GM12878 (cell line): ENCODE measurements around the gene LACTBL1. TPM values are rescaled to one million over a fixed set of nuclear protein-coding genes. Genes with fewer than 3 reads are reported as not detected.
A peak's percentile ranks its signal among the peaks of the same experiment; 100 is the strongest.

ENCODE experiments used
- CEBPZ ChIP-seq: fragments of 150-350 bp; IDR thresholded peaks from 2 replicates; pipeline ENCODE4 v1.6.1; 2016; ENCODE audit warnings: low read depth, low read length
- CHD1 ChIP-seq: IDR thresholded peaks from 2 replicates; pipeline ENCODE4 v1.6.1; 2012; ENCODE audit warnings: low read depth, low read length, improper control_type of control experiment
- CREM ChIP-seq: IDR thresholded peaks from 2 replicates; pipeline ENCODE4 v1.6.1; 2014; ENCODE audit warnings: antibody characterized with exemption, low read depth
- DPF2 ChIP-seq: fragments of 450-650 bp; IDR thresholded peaks from 2 replicates; pipeline ENCODE4 v1.6.1; 2017; ENCODE audit warnings: mild to moderate bottlenecking
- EP300 ChIP-seq, 2 experiments: fragments of 150-350 bp in 1 of 2; IDR thresholded peaks; 2 replicates each; pipeline ENCODE4 v1.6.1; 2011 to 2012; ENCODE audit warnings: low read depth in 2 of 2, low read length in 2 of 2, borderline replicate concordance in 1 of 2, improper control_type of control experiment in 1 of 2, inconsistent platforms in 1 of 2; ENCODE audit not compliant: control insufficient read depth in 1 of 2
- HCFC1 ChIP-seq: fragments of 150-350 bp; IDR thresholded peaks from 2 replicates; pipeline ENCODE4 v1.6.1; 2014; ENCODE audit warnings: low read length
- KDM1A ChIP-seq: fragments of 200-600 bp; sonication (generic); IDR thresholded peaks from 2 replicates; pipeline ENCODE4 v1.6.1; 2016; ENCODE audit warnings: borderline replicate concordance
- LARP7 ChIP-seq: fragments of 450-650 bp; IDR thresholded peaks from 2 replicates; pipeline ENCODE4 v1.6.1; 2017; ENCODE audit warnings: mild to moderate bottlenecking
- MYB ChIP-seq: fragments of 150-350 bp; IDR thresholded peaks from 2 replicates; pipeline ENCODE4 v1.6.1; 2014; ENCODE audit warnings: mild to moderate bottlenecking, low read depth, low read length, borderline replicate concordance
- NFYB ChIP-seq: IDR thresholded peaks from 2 replicates; pipeline ENCODE4 v1.6.1; 2011; ENCODE audit warnings: low read depth, mild to moderate bottlenecking, low read length, improper control_type of control experiment, moderate library complexity; ENCODE audit not compliant: insufficient read depth
- NR2F1 ChIP-seq: fragments of 450-650 bp; conservative IDR thresholded peaks from 2 replicates; pipeline ENCODE4 v1.6.1; 2017; ENCODE audit warnings: mild to moderate bottlenecking
- RELB ChIP-seq: fragments of 450-650 bp; IDR thresholded peaks from 2 replicates; pipeline ENCODE4 v1.6.1; 2017; ENCODE audit warnings: low read depth, mild to moderate bottlenecking, moderate library complexity
- RUNX3 ChIP-seq: IDR thresholded peaks from 2 replicates; pipeline ENCODE4 v1.6.1; 2012; ENCODE audit warnings: low read length, inconsistent platforms
- SMC3 ChIP-seq: IDR thresholded peaks from 2 replicates; pipeline ENCODE4 v1.6.1; 2011; ENCODE audit warnings: low read length, improper control_type of control experiment, borderline replicate concordance
- ZNF274 ChIP-seq: IDR thresholded peaks from one replicate; pipeline ENCODE4 v1.8.0; 2011; ENCODE audit not compliant: insufficient read length, insufficient read depth
- polyA plus RNA-seq, 11 experiments: library from polyadenylated mRNA; depleted of rRNA in 4 of 11; unstranded in 6 of 11; stranded (reverse) in 5 of 11; fragments of >200 nt; fragmentation: Nextera tagmentation in 4 of 11; fragmentation: Illumina TruSeq in 1 of 11; extraction: Ambion mirVana in 4 of 11; extraction: Trizol in 1 of 11; gene quantifications; 1 replicate in 1 of 11; 2 replicates in 10 of 11; pipeline versions ENCODE4 v1.2.1 to v1.2.3, GENCODE V29; 2011 to 2016; ENCODE audit warnings: inconsistent platforms in 2 of 11, missing spikeins in 2 of 11, low read depth in 1 of 11
- total RNA-seq, 4 experiments: library from RNA; depleted of rRNA in 3 of 4; stranded (reverse); fragments of >200 nt in 3 of 4; fragmentation: Illumina TruSeq in 1 of 4; extraction: Trizol in 1 of 4; gene quantifications; 2 replicates each; pipeline versions ENCODE4 v1.2.1 to v1.2.3, GENCODE V29; 2013 to 2021
- TF ChIP-seq, protein P1 (sequence below): IDR thresholded peaks from 2 replicates; pipeline ENCODE4 v1.6.1; 2011; ENCODE audit warnings: mild to moderate bottlenecking, low read depth, low read length, moderate library complexity; ENCODE audit not compliant: insufficient replicate concordance
- TF ChIP-seq, protein P2 (sequence below): fragments of 450-650 bp; formaldehyde crosslinking; IDR thresholded peaks from 2 replicates; pipeline ENCODE4 v1.5.0; 2022; ENCODE audit warnings: mild to moderate bottlenecking, missing genetic modification characterization
- TF ChIP-seq, protein P3 (sequence below): IDR thresholded peaks from 2 replicates; pipeline ENCODE4 v1.6.1; 2012; ENCODE audit warnings: low read depth, low read length, improper control_type of control experiment

Gene LACTBL1
- total and polyA plus RNA-seq, 10 of the 15 experiments (the other 5 are each of a cell fraction or from before 2014, with no cell fraction given), result 0.08 TPM; not detected in 9

- TF ChIP-seq CEBPZ (no peak), RUNX3 (peak; percentile 93), EP300 (IDR thresholded peaks at IDR 0.05; ENCODE audit: borderline replicate concordance in 1 of 2, control insufficient read depth in 1 of 2, low read depth in 2 of 2, low read length in 2 of 2) (peak; percentile 57 to 63; a peak in 3 of 4 replicates), NR2F1 (peak; percentile 64; the same call in 1 of the 2 replicates), LARP7 (peak; percentile 94), RELB (peak; percentile 73), DPF2 (0 out of 2 replicates have a peak, but pooled peaks have one; percentile 71), HCFC1 (peak; percentile 73), SMC3 (no peak), CREM (peak; percentile 94), KDM1A (no peak), NFYB (no peak), MYB (no peak), CHD1 (no peak), ZNF274 (no peak)
- TF ChIP-seq, protein P1, sequence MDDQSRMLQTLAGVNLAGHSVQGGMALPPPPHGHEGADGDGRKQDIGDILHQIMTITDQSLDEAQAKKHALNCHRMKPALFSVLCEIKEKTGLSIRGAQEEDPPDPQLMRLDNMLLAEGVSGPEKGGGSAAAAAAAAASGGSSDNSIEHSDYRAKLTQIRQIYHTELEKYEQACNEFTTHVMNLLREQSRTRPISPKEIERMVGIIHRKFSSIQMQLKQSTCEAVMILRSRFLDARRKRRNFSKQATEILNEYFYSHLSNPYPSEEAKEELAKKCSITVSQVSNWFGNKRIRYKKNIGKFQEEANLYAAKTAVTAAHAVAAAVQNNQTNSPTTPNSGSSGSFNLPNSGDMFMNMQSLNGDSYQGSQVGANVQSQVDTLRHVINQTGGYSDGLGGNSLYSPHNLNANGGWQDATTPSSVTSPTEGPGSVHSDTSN, result peak; percentile 58
- TF ChIP-seq, protein P2, sequence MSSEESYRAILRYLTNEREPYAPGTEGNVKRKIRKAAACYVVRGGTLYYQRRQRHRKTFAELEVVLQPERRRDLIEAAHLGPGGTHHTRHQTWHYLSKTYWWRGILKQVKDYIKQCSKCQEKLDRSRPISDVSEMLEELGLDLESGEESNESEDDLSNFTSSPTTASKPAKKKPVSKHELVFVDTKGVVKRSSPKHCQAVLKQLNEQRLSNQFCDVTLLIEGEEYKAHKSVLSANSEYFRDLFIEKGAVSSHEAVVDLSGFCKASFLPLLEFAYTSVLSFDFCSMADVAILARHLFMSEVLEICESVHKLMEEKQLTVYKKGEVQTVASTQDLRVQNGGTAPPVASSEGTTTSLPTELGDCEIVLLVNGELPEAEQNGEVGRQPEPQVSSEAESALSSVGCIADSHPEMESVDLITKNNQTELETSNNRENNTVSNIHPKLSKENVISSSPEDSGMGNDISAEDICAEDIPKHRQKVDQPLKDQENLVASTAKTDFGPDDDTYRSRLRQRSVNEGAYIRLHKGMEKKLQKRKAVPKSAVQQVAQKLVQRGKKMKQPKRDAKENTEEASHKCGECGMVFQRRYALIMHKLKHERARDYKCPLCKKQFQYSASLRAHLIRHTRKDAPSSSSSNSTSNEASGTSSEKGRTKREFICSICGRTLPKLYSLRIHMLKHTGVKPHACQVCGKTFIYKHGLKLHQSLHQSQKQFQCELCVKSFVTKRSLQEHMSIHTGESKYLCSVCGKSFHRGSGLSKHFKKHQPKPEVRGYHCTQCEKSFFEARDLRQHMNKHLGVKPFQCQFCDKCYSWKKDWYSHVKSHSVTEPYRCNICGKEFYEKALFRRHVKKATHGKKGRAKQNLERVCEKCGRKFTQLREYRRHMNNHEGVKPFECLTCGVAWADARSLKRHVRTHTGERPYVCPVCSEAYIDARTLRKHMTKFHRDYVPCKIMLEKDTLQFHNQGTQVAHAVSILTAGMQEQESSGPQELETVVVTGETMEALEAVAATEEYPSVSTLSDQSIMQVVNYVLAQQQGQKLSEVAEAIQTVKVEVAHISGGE (CRISPR knock-in tag), result no peak
- TF ChIP-seq, protein P3, sequence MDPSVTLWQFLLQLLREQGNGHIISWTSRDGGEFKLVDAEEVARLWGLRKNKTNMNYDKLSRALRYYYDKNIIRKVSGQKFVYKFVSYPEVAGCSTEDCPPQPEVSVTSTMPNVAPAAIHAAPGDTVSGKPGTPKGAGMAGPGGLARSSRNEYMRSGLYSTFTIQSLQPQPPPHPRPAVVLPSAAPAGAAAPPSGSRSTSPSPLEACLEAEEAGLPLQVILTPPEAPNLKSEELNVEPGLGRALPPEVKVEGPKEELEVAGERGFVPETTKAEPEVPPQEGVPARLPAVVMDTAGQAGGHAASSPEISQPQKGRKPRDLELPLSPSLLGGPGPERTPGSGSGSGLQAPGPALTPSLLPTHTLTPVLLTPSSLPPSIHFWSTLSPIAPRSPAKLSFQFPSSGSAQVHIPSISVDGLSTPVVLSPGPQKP, result peak; percentile 63
These were observed 46.6 kb upstream of the LACTBL1 start, which contains the start of gene KDM1A (continued) for GRCh38 chr1:23019094-23019862.
